ENCODE measurements around the gene DPP6.

Gene DPP6

GRCh38 chr7:154721086-154721485 is 668.9 kb downstream of the DPP6 start:
- H4K20me1 ChIP-seq (ENCODE audit: insufficient read depth, low read length, poor library complexity, severe bottlenecking): no peaks in the 10 kb centered on the region

GRCh38 chr7:154726368-154726767 is 674.2 kb downstream of the DPP6 start:
- no peaks in the 10 kb centered on the region for H4K20me1 ChIP-seq (ENCODE audit: insufficient read depth, low read length, poor library complexity, severe bottlenecking)
- no peak for TF ChIP-seq EZH2phosphoT487 (IDR thresholded peaks at IDR 0.05; ENCODE audit: borderline replicate concordance)
- TF ChIP-seq CTCF (conservative IDR thresholded peaks at IDR 0.05; ENCODE audit: low read length): no peak
- no peaks in the 10 kb centered on the region for H3K27me3 ChIP-seq (ENCODE audit: insufficient read depth, low read length, poor library complexity, severe bottlenecking)
- no peaks in the 10 kb centered on the region for H3K4me1 ChIP-seq (ENCODE audit: insufficient read depth, low read length, poor library complexity, severe bottlenecking)
- no peak overlapping the region for H3K4me2 ChIP-seq (ENCODE audit: low read depth, low read length, poor library complexity, severe bottlenecking)
- H3K9me2 ChIP-seq (replicated peaks; ENCODE audit: low read depth, low read length): no peaks in the 10 kb centered on the region
- no peak overlapping the region for H2AFZ ChIP-seq (ENCODE audit: low read length)
- no peak overlapping the region for H3K4me3 ChIP-seq (ENCODE audit: low read length, poor library complexity, severe bottlenecking)
- no peak overlapping the region for H3K9ac ChIP-seq (ENCODE audit: low read depth, low read length, poor library complexity, severe bottlenecking)
- H3K9me3 ChIP-seq (ENCODE audit: insufficient read depth, low read depth, low read length): peaks cover 14% of the 10 kb centered on the region; the same call in 1 of the 2 replicates
- H3K79me2 ChIP-seq (ENCODE audit: insufficient read depth, low read length): no peaks in the 10 kb centered on the region
- no peaks in the 10 kb centered on the region for H3F3A ChIP-seq (ENCODE audit: low read depth)
- H3K36me3 ChIP-seq (ENCODE audit: insufficient read depth, low read length): no peaks in the 10 kb centered on the region

More at GRCh38 chr7:154721086-154721485, 668.9 kb downstream of the DPP6 start:
- no peaks in the 10 kb centered on the region for H3K27me3 ChIP-seq (ENCODE audit: insufficient read depth, low read length, poor library complexity, severe bottlenecking)
- no peak overlapping the region for H3K9ac ChIP-seq (ENCODE audit: low read depth, low read length, poor library complexity, severe bottlenecking)
- no peak overlapping the region for H2AFZ ChIP-seq (ENCODE audit: low read length)
- H3K4me1 ChIP-seq (ENCODE audit: insufficient read depth, low read length, poor library complexity, severe bottlenecking): no peaks in the 10 kb centered on the region
- no peaks in the 10 kb centered on the region for H3K9me2 ChIP-seq (replicated peaks; ENCODE audit: low read depth, low read length)
- peaks cover 8% of the 10 kb centered on the region; the same call in 1 of the 2 replicates for H3K9me3 ChIP-seq (ENCODE audit: insufficient read depth, low read depth, low read length)
- H3F3A ChIP-seq (ENCODE audit: low read depth): no peaks in the 10 kb centered on the region
- no peak overlapping the region for H3K4me3 ChIP-seq (ENCODE audit: low read length, poor library complexity, severe bottlenecking)
- H3K4me2 ChIP-seq (ENCODE audit: low read depth, low read length, poor library complexity, severe bottlenecking): no peak overlapping the region
- H3K79me2 ChIP-seq (ENCODE audit: insufficient read depth, low read length): no peaks in the 10 kb centered on the region
- no peak for TF ChIP-seq CTCF (conservative IDR thresholded peaks at IDR 0.05; ENCODE audit: low read length)
- no peak for TF ChIP-seq EZH2phosphoT487 (IDR thresholded peaks at IDR 0.05; ENCODE audit: borderline replicate concordance)
- H3K36me3 ChIP-seq (ENCODE audit: insufficient read depth, low read length): no peaks in the 10 kb centered on the region

DNA sequence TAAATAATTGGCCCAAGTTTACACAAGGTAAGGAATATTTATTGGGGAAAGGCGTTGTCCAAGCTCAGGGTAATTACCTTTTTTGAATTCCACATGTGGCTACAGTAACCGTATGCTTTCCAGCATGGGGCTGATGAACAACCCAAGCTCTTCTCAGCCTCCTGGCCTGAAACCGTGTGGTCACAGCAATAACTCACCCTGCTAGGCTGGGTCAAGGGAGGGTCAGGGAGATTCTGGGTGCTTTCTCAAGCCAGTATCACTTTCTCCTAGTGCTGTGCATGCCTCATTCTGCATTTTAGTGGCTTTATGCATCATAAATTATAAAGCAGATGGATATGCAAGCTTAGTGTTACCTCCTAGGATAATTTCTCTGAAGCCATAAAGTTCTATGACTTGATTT is 676.9 kb downstream of the DPP6 start:
- no peaks in the 10 kb centered on the region for H3K9me2 ChIP-seq (replicated peaks; ENCODE audit: low read depth, low read length)
- no peak overlapping the region for H2AFZ ChIP-seq (ENCODE audit: low read length)
- TF ChIP-seq EZH2phosphoT487 (IDR thresholded peaks at IDR 0.05; ENCODE audit: borderline replicate concordance) (no peak), CTCF (conservative IDR thresholded peaks at IDR 0.05; ENCODE audit: low read length) (no peak)
- H3K4me1 ChIP-seq (ENCODE audit: insufficient read depth, low read length, poor library complexity, severe bottlenecking): no peaks in the 10 kb centered on the region
- peaks cover 14% of the 10 kb centered on the region; the same call in 1 of the 2 replicates for H3K9me3 ChIP-seq (ENCODE audit: insufficient read depth, low read depth, low read length)
- no peaks in the 10 kb centered on the region for H3K27me3 ChIP-seq (ENCODE audit: insufficient read depth, low read length, poor library complexity, severe bottlenecking)
- H3K9ac ChIP-seq (ENCODE audit: low read depth, low read length, poor library complexity, severe bottlenecking): no peak overlapping the region
- H3K36me3 ChIP-seq (ENCODE audit: insufficient read depth, low read length): no peaks in the 10 kb centered on the region
- H3K79me2 ChIP-seq (ENCODE audit: insufficient read depth, low read length): no peaks in the 10 kb centered on the region
- H3K4me3 ChIP-seq (ENCODE audit: low read length, poor library complexity, severe bottlenecking): no peak overlapping the region
- no peaks in the 10 kb centered on the region for H4K20me1 ChIP-seq (ENCODE audit: insufficient read depth, low read length, poor library complexity, severe bottlenecking)
- no peak overlapping the region for H3K4me2 ChIP-seq (ENCODE audit: low read depth, low read length, poor library complexity, severe bottlenecking)
- H3F3A ChIP-seq (ENCODE audit: low read depth): no peaks in the 10 kb centered on the region

Data from Loucy (cell line).